Measurements from ENCODE around the gene NCKAP5. TPM values are rescaled to one million over a fixed set of nuclear protein-coding genes. Genes with fewer than 3 reads are reported as not detected.
A peak's percentile ranks its signal among the peaks of the same experiment; 100 is the strongest.

Gene NCKAP5
- polyA plus RNA-seq, 3 donors: 7.6 to 10.1 (median 8.2) TPM

- DNase-seq (ENCODE audit: low read depth in 3 of 3, low spot score in 2 of 3): no peak
Measured at GRCh38 chr2:133303150-133303549, 265.1 kb downstream of the NCKAP5 start.

GRCh38 chr2:133296401-133296800 lies 271.9 kb downstream of the NCKAP5 start:
- DNase-seq (ENCODE audit: low read depth in 3 of 3, low spot score in 2 of 3): no peak

- DNase-seq (ENCODE audit: low read depth in 3 of 3, low spot score in 2 of 3): no peak
Measured at GRCh38 chr2:133293544-133294353, 274.5 kb downstream of the NCKAP5 start.

- DNase-seq (ENCODE audit: low read depth in 3 of 3, low spot score in 2 of 3): no peak
Measured at GRCh38 chr2:133292259-133292658, 276.0 kb downstream of the NCKAP5 start.

GRCh38 chr2:133287709-133288108 lies 280.6 kb downstream of the NCKAP5 start:
- no peak for DNase-seq (ENCODE audit: low read depth in 3 of 3, low spot score in 2 of 3)

GRCh38 chr2:133286326-133286922 lies 281.8 kb downstream of the NCKAP5 start:
- no peak for DNase-seq (ENCODE audit: low read depth in 3 of 3, low spot score in 2 of 3)

- DNase-seq (ENCODE audit: low read depth in 3 of 3, low spot score in 2 of 3): no peak
Measured at GRCh38 chr2:133273031-133273430, 295.2 kb downstream of the NCKAP5 start.

- DNase-seq (ENCODE audit: low read depth in 3 of 3, low spot score in 2 of 3): no peak
Measured at GRCh38 chr2:133271105-133271504, 297.2 kb downstream of the NCKAP5 start.

GRCh38 chr2:133270550-133270949 lies 297.7 kb downstream of the NCKAP5 start:
- DNase-seq (ENCODE audit: low read depth in 3 of 3, low spot score in 2 of 3): no peak

- no peak for DNase-seq (ENCODE audit: low read depth in 3 of 3, low spot score in 2 of 3)
Measured at GRCh38 chr2:133266926-133267590, 301.2 kb downstream of the NCKAP5 start.

GRCh38 chr2:133266041-133266925 lies 302.0 kb downstream of the NCKAP5 start:
- DNase-seq (ENCODE audit: low read depth in 3 of 3, low spot score in 2 of 3): no peak

- DNase-seq (ENCODE audit: low read depth in 3 of 3, low spot score in 2 of 3): peak in 2 of 3 donors; percentile 23 to 36
Measured at GRCh38 chr2:133265432-133265949, 302.8 kb downstream of the NCKAP5 start.

GRCh38 chr2:133264989-133265401 lies 303.3 kb downstream of the NCKAP5 start:
- DNase-seq (ENCODE audit: low read depth in 3 of 3, low spot score in 2 of 3): no peak

- no peak for DNase-seq (ENCODE audit: low read depth in 3 of 3, low spot score in 2 of 3)
Measured at GRCh38 chr2:133262893-133263292, 305.4 kb downstream of the NCKAP5 start.

- DNase-seq (ENCODE audit: low read depth in 3 of 3, low spot score in 2 of 3): no peak
Measured at GRCh38 chr2:133255360-133255759, 312.9 kb downstream of the NCKAP5 start.

- no peak for DNase-seq (ENCODE audit: low read depth in 3 of 3, low spot score in 2 of 3)
Measured at GRCh38 chr2:133253793-133254192, 314.5 kb downstream of the NCKAP5 start.

GRCh38 chr2:133252780-133253355 lies 315.4 kb downstream of the NCKAP5 start:
- DNase-seq (ENCODE audit: low read depth in 3 of 3, low spot score in 2 of 3): no peak

GRCh38 chr2:133249362-133249761 lies 318.9 kb downstream of the NCKAP5 start:
- DNase-seq (ENCODE audit: low read depth in 3 of 3, low spot score in 2 of 3): no peak

GRCh38 chr2:133248264-133248663 lies 320.0 kb downstream of the NCKAP5 start:
- no peak for DNase-seq (ENCODE audit: low read depth in 3 of 3, low spot score in 2 of 3)

- no peak for DNase-seq (ENCODE audit: low read depth in 3 of 3, low spot score in 2 of 3)
Measured at GRCh38 chr2:133247631-133248030, 320.6 kb downstream of the NCKAP5 start.

Measured in right renal cortex interstitium (tissue), 3 donors.